Endothelial cell of umbilical vein (primary cell): ENCODE results near the gene AATF. TPM values are rescaled to one million over a fixed set of nuclear protein-coding genes. Genes with fewer than 3 reads are reported as not detected.

Source experiments
- BruUV-seq: library from RNA; stranded (reverse); fragments of 400-500 nt; replicated peaks from 2 replicates; lab custom pipeline; 2021; lab: Mats Ljungman, UMichigan
- CTCF ChIA-PET: fragments of 300-600, 350-600 bp; sonication (Branson Sonifier 250); formaldehyde crosslinking; loops from one replicate; lab custom pipeline; 2021; ENCODE audit warnings: antibody characterized with exemption, inconsistent platforms; lab: Charles Lee
- POLR2A ChIA-PET: fragments of 300-600, 350-600 bp; sonication (Branson Sonifier 250); formaldehyde crosslinking; loops from one replicate; lab custom pipeline; 2021; ENCODE audit warnings: antibody characterized with exemption, inconsistent platforms; lab: Charles Lee
- DNase-seq: peaks from one replicate; pipeline ENCODE4 v3.0.0-alpha.2; 2011; ENCODE audit warnings: low read depth, low spot score
- FAIRE-seq: peaks from 2 replicates; lab custom pipeline; 2011; peaks lifted over from hg19 to GRCh38; lab: Jason Lieb, UNC
- H2AFZ ChIP-seq: 2 replicates; pipeline ENCODE4 v1.6.0; 2012; ENCODE audit warnings: low read depth, low read length, control low read depth, inconsistent platforms
- H3K27ac ChIP-seq: 2 replicates; pipeline ENCODE4 v1.5.1; 2011; ENCODE audit warnings: low read depth, mild to moderate bottlenecking, control low read depth, low read length, moderate library complexity; ENCODE audit not compliant: insufficient read depth
- H3K27me3 ChIP-seq, 2 experiments: 2 replicates each; pipeline versions ENCODE4 v1.6.0 to v1.6.1; 2011; ENCODE audit warnings: low read length in 2 of 2, mixed read lengths in 1 of 2; ENCODE audit not compliant: control insufficient read depth in 2 of 2, insufficient read depth in 2 of 2
- H3K36me3 ChIP-seq, 2 experiments: 2 replicates in 1 of 2; 3 replicates in 1 of 2; pipeline ENCODE4 v1.5.1; 2011; ENCODE audit warnings: low read length in 2 of 2, mild to moderate bottlenecking in 1 of 2, moderate library complexity in 1 of 2; ENCODE audit not compliant: control insufficient read depth in 2 of 2, insufficient read depth in 2 of 2; ENCODE audit errors: extremely low read depth in 1 of 2
- H3K4me1 ChIP-seq: 3 replicates; pipeline ENCODE4 v1.5.1; 2011; ENCODE audit warnings: mild to moderate bottlenecking, low read length; ENCODE audit not compliant: control insufficient read depth, insufficient read depth; ENCODE audit errors: extremely low read depth
- H3K4me2 ChIP-seq: 2 replicates; pipeline ENCODE4 v1.6.1; 2011; ENCODE audit warnings: low read length, control low read depth, mixed read lengths; ENCODE audit not compliant: insufficient read depth
- H3K4me3 ChIP-seq, 3 experiments: fragments of 200-600 bp in 1 of 3; sonication (generic), shearing (Covaris generic) in 1 of 3; replicated peaks in 1 of 3; 2 replicates each; pipeline ENCODE4 v1.5.1; 2011 to 2016; ENCODE audit warnings: control low read depth in 3 of 3, low read length in 3 of 3, mild to moderate bottlenecking in 2 of 3, inconsistent platforms in 1 of 3, low read depth in 1 of 3, moderate library complexity in 1 of 3; ENCODE audit not compliant: insufficient read depth in 1 of 3
- H3K79me2 ChIP-seq: 2 replicates; pipeline ENCODE4 v1.6.0; 2012; ENCODE audit warnings: low read length, inconsistent platforms; ENCODE audit not compliant: control insufficient read depth, insufficient read depth
- H3K9ac ChIP-seq: replicated peaks from 2 replicates; pipeline ENCODE3; 2011; ENCODE audit warnings: low read length, control low read depth; ENCODE audit not compliant: insufficient read depth; ENCODE audit errors: extremely low read depth
- H3K9me1 ChIP-seq: replicated peaks from 3 replicates; pipeline ENCODE4 v1.6.0; 2011; ENCODE audit warnings: mild to moderate bottlenecking, low read length; ENCODE audit not compliant: control insufficient read depth, insufficient read depth; ENCODE audit errors: extremely low read depth
- H3K9me3 ChIP-seq: replicated peaks from 2 replicates; pipeline ENCODE4 v1.5.1; 2012; ENCODE audit warnings: low read length, inconsistent platforms; ENCODE audit not compliant: control insufficient read depth, insufficient read depth
- H4K20me1 ChIP-seq: replicated peaks from 2 replicates; pipeline ENCODE3; 2011; ENCODE audit warnings: mild to moderate bottlenecking, low read length; ENCODE audit not compliant: control insufficient read depth, insufficient read depth; ENCODE audit errors: extremely low read depth
- EZH2 ChIP-seq: IDR thresholded peaks from 2 replicates; pipeline ENCODE4 v1.6.1; 2012; ENCODE audit warnings: borderline replicate concordance, low read depth, mild to moderate bottlenecking, moderate library complexity, low read length, inconsistent platforms; ENCODE audit not compliant: severe bottlenecking
- FOS ChIP-seq: IDR thresholded peaks from 2 replicates; pipeline ENCODE4 v1.6.1; 2011; ENCODE audit warnings: mild to moderate bottlenecking, low read length, moderate library complexity, borderline replicate concordance; ENCODE audit not compliant: insufficient read depth
- GATA2 ChIP-seq: IDR thresholded peaks from 2 replicates; pipeline ENCODE4 v1.7.0; 2011; ENCODE audit warnings: low read depth, mild to moderate bottlenecking, moderate library complexity, mixed read lengths, low read length; ENCODE audit not compliant: insufficient read length, insufficient read depth
- JUN ChIP-seq: IDR thresholded peaks from 2 replicates; pipeline ENCODE4 v1.6.1; 2011; ENCODE audit warnings: borderline replicate concordance, low read depth; ENCODE audit not compliant: insufficient read length, insufficient read depth
- MAX ChIP-seq: IDR thresholded peaks from 2 replicates; pipeline ENCODE4 v1.6.1; 2011; ENCODE audit not compliant: insufficient read depth, insufficient read length
- MYC ChIP-seq: IDR thresholded peaks from one replicate; pipeline ENCODE4 v1.6.1; 2011; ENCODE audit warnings: mild to moderate bottlenecking, low read depth, low read length
- POLR2AphosphoS5 ChIP-seq: IDR thresholded peaks from 2 replicates; pipeline ENCODE4 v1.6.1; 2012; ENCODE audit warnings: low read depth, mild to moderate bottlenecking, control low read depth, low read length, moderate library complexity; ENCODE audit not compliant: insufficient read depth
- dilution Hi-C: fragments of 300-500 bp; cut with MboI; formaldehyde crosslinking; loops from one replicate; pipeline ENCODE4 v1.15.0; 2019; ENCODE audit warnings: low sequenced_read_pairs; ENCODE audit not compliant: extremely low pct_ligation_motif_present
- intact Hi-C: fragments of 100-400 bp; cut with micrococcal nuclease; formaldehyde crosslinking; loops from one replicate; pipeline ENCODE4 v1.10.0; 2022
- polyA plus RNA-seq, 4 experiments: library from polyadenylated mRNA; depleted of rRNA in 3 of 4; stranded (reverse) in 3 of 4; unstranded in 1 of 4; fragments of >200 nt; gene quantifications; 2 replicates each; pipeline versions ENCODE4 v1.2.1 to v1.2.3, GENCODE V29; 2011 to 2012; ENCODE audit warnings: missing spikeins in 1 of 4
- total RNA-seq: library from RNA; stranded (reverse); gene quantifications from 2 replicates; pipeline ENCODE4 v1.2.3, GENCODE V29; 2021
- TF ChIP-seq, protein P1 (sequence below), 2 donors: IDR thresholded peaks; 1 replicate in 1 of 2; 2 replicates in 1 of 2; pipeline ENCODE4 v1.5.1; 2011; ENCODE audit warnings: low read length in 2 of 2, mild to moderate bottlenecking in 2 of 2, moderate library complexity in 2 of 2, control low read depth in 1 of 2, inconsistent platforms in 1 of 2, low read depth in 1 of 2; ENCODE audit not compliant: insufficient read depth in 1 of 2; ENCODE audit errors: extremely low read depth in 1 of 2

Gene AATF
- total and polyA plus RNA-seq, 2 donors (not counting 3 experiments of a cell fraction or from before 2014, with no cell fraction given), result 15.7 to 47.2 TPM

GRCh38 chr17:37019741-37020129, 71.0 kb downstream of the AATF start:
- no TSS peak for BruUV-seq
- FAIRE-seq (no peak), DNase-seq (no peak)
- H4K20me1 ChIP-seq, result no peaks in the 10 kb centered on the region
- H3K27ac ChIP-seq, result no peak overlapping the region
- no peak overlapping the region for H3K9ac ChIP-seq
- H3K79me2 ChIP-seq, result no peaks in the 10 kb centered on the region
- H3K4me3 ChIP-seq, result no peak overlapping the region
- ChIA-PET CTCF (interaction anchor here (1.5 kb wide), 1 partner anchor 28 kb away, joined by 5 read pairs; no protein-coding TSS in a partner anchor), POLR2A (no interaction called here)
- H3K9me3 ChIP-seq, result no peaks in the 10 kb centered on the region
- H3K9me1 ChIP-seq, result peaks cover 5% of the 10 kb centered on the region
- no peak overlapping the region for H2AFZ ChIP-seq
- no peaks in the 10 kb centered on the region for H3K27me3 ChIP-seq
- TF ChIP-seq POLR2AphosphoS5 (no peak), MAX (no peak), JUN (no peak), FOS (no peak), MYC (no peak), EZH2 (no peak), GATA2 (no peak)
- no peak overlapping the region for H3K4me2 ChIP-seq
- intact Hi-C loops, result no loop called here
- no peaks in the 10 kb centered on the region for H3K36me3 ChIP-seq
- dilution Hi-C loops, result no loop called here
- no peaks in the 10 kb centered on the region for H3K4me1 ChIP-seq

DNA sequence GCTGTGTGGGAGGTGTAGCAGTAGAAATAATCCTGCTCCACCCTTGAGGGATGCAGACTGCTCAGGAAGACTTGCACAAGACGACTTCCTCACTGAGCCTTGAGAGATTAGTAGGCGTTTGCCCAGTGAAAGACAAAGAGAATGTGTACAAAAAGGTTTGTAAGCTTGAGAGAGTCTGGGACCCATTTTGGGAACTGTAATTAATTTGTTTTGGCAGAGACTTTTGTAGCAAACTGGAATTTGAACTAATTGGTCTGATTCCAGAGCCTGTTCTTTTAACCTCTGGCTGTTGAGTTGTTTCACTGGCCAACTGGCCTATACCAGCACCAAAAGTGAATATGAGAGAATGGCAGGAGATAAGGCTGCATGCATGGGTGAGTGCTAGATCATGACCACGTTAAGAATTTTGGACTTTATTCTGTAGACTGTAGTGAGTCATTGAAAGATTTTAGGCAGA, 75.5 kb downstream of the AATF start:
- H3K79me2 ChIP-seq, result no peaks in the 10 kb centered on the region
- no peaks in the 10 kb centered on the region for H3K9me3 ChIP-seq
- H3K36me3 ChIP-seq, result no peaks in the 10 kb centered on the region
- no peak overlapping the region for H3K27ac ChIP-seq
- DNase-seq, result no peak
- no peak overlapping the region for H3K4me3 ChIP-seq
- BruUV-seq, result no TSS peak
- no peak for FAIRE-seq
- H3K4me1 ChIP-seq, result no peaks in the 10 kb centered on the region
- no peaks in the 10 kb centered on the region for H3K9me1 ChIP-seq
- no peak for TF ChIP-seq MAX
- no peak for TF ChIP-seq GATA2
- TF ChIP-seq, protein P1, sequence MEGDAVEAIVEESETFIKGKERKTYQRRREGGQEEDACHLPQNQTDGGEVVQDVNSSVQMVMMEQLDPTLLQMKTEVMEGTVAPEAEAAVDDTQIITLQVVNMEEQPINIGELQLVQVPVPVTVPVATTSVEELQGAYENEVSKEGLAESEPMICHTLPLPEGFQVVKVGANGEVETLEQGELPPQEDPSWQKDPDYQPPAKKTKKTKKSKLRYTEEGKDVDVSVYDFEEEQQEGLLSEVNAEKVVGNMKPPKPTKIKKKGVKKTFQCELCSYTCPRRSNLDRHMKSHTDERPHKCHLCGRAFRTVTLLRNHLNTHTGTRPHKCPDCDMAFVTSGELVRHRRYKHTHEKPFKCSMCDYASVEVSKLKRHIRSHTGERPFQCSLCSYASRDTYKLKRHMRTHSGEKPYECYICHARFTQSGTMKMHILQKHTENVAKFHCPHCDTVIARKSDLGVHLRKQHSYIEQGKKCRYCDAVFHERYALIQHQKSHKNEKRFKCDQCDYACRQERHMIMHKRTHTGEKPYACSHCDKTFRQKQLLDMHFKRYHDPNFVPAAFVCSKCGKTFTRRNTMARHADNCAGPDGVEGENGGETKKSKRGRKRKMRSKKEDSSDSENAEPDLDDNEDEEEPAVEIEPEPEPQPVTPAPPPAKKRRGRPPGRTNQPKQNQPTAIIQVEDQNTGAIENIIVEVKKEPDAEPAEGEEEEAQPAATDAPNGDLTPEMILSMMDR (IDR thresholded peaks at IDR 0.05; ENCODE audit: extremely low read depth in 1 of 2, insufficient read depth in 1 of 2, low read depth in 1 of 2, low read length in 2 of 2), result no peak
- dilution Hi-C loops, result no loop called here
- H3K4me2 ChIP-seq, result no peak overlapping the region
- intact Hi-C loops, result no loop called here
- no peak overlapping the region for H2AFZ ChIP-seq
- H3K9ac ChIP-seq, result no peak overlapping the region
- no peaks in the 10 kb centered on the region for H4K20me1 ChIP-seq
- CTCF ChIA-PET, result no interaction called here
- POLR2A ChIA-PET, result no interaction called here
- no peaks in the 10 kb centered on the region for H3K27me3 ChIP-seq
